ENCODE measurements around the gene FYN.

The FYN gene

DNA sequence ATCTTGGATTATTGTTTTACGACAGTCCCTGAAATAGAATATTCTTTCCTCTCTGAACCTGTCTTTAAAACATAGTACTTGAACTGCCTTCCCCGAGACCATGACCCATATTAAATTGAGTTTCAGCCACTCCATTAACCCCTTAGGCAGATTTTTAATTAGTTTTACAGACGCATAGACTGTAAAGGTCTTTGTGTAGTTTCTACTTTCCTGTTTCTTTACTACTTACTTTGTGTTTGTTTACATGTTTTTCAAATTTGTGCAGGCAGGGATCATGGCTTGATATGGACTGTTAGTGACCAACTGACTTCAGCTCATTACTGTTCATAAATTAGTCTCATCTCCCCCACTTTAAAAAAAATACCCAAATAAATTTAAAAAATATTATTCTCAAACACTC lies 53.8 kb downstream of the FYN start:
- H3K4me3 ChIP-seq (ENCODE audit: low read depth, low read length) = no peak overlapping the region
- DNase-seq (ENCODE audit: low read depth) = no peak
- TF ChIP-seq CTCF (IDR thresholded peaks at IDR 0.05; ENCODE audit: low read depth, low read length, missing control alignments) = no peak

GRCh38 chr6:111818539-111819226 lies 54.6 kb downstream of the FYN start:
- no peak overlapping the region for H3K4me3 ChIP-seq (ENCODE audit: low read depth, low read length)
- no peak for TF ChIP-seq CTCF (IDR thresholded peaks at IDR 0.05; ENCODE audit: low read depth, low read length, missing control alignments)
- no peak for DNase-seq (ENCODE audit: low read depth)

GRCh38 chr6:111817451-111818120 lies 55.7 kb downstream of the FYN start:
- no peak for DNase-seq (ENCODE audit: low read depth)
- no peak overlapping the region for H3K4me3 ChIP-seq (ENCODE audit: low read depth, low read length)
- TF ChIP-seq CTCF (IDR thresholded peaks at IDR 0.05; ENCODE audit: low read depth, low read length, missing control alignments) = no peak

DNA sequence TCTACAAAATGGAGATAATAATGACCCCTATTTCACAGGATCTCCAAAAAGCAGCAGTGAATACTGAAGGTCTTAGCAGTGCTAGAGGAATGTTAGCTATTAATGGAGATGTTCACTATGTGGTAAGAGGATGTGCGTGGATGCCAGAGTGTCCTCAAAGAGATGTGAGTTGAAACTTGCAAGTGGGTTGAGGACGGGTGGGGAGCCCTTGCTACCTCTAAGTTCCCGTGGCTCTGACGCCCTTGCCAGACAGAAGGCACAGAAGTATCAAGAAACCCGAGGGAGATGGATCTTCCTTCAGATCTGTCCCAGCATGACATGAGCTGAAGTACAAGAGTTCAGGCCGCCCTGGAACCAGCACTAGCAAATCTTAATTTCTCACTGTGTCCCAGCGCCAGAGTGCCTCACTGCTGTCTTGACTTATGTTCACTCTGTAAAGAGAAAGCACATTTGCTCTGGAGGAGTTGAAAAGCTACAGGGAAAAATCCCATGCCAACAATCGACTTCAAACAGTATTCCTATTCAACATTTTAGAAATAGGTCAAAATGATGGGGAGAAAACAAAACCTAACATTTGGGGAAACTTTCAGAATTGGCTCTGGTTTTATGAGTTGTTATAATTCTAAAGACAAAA lies 59.5 kb downstream of the FYN start:
- TF ChIP-seq CTCF (IDR thresholded peaks at IDR 0.05; ENCODE audit: low read depth, low read length, missing control alignments) = no peak
- H3K4me3 ChIP-seq (ENCODE audit: low read depth, low read length) = no peak overlapping the region
- no peak for DNase-seq (ENCODE audit: low read depth)

- H3K4me3 ChIP-seq (ENCODE audit: low read depth, low read length) = no peak overlapping the region
- TF ChIP-seq CTCF (IDR thresholded peaks at IDR 0.05; ENCODE audit: low read depth, low read length, missing control alignments) = no peak
- DNase-seq (ENCODE audit: low read depth) = no peak
These were observed 60.0 kb downstream of the FYN start for GRCh38 chr6:111813237-111813636.

- no peak overlapping the region for H3K4me3 ChIP-seq (ENCODE audit: low read depth, low read length)
- TF ChIP-seq CTCF (IDR thresholded peaks at IDR 0.05; ENCODE audit: low read depth, low read length, missing control alignments) = no peak
- DNase-seq (ENCODE audit: low read depth) = no peak
These were observed 60.9 kb downstream of the FYN start for GRCh38 chr6:111812060-111813038.

Measured in GM12864 (cell line).